Measurements from ENCODE around the gene EMP3. TPM values are rescaled to one million over a fixed set of nuclear protein-coding genes. Genes with fewer than 3 reads are reported as not detected.

EMP3 gene, protein sequence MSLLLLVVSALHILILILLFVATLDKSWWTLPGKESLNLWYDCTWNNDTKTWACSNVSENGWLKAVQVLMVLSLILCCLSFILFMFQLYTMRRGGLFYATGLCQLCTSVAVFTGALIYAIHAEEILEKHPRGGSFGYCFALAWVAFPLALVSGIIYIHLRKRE
- total RNA-seq: 100 to 1,000 TPM; 189 to 191 TPM

DNA sequence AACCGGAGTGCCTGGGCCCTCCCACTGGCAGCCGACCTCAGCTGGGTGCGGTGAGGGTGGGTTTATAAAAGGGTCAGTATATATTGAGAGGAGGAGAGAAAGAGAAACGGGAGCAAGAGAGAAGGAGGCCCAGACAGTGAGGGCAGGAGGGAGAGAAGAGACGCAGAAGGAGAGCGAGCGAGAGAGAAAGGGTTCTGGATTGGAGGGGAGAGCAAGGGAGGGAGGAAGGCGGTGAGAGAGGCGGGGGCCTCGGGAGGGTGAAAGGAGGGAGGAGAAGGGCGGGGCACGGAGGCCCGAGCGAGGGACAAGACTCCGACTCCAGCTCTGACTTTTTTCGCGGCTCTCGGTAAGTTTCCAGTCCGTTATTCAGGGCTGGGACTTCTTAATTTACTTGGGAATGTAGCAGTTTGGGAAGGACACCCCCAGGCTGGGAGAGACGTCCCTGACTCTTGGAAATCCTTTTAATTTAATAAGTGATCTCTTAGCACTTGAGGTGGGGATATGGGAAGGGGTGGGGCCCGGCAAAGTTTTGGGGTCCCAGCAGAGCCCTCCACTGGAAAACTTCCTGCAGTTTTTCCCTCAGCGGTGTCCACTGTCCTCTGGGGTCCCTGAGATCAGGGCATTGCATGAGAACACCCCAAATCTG is at the start of gene EMP3:
TSS of gene EMP3 (plus strand) at position 288 of the 646 bp plus-strand sequence. CDS start 1,293 bp downstream, outside the sequence.
- peaks cover 51% of the 10 kb centered on the region for H3K36me3 Mint-ChIP-seq (ENCODE audit: low read depth)
- H3K27me3 Mint-ChIP-seq: no peaks in the 10 kb centered on the region
- TF ChIP-seq, protein P1, sequence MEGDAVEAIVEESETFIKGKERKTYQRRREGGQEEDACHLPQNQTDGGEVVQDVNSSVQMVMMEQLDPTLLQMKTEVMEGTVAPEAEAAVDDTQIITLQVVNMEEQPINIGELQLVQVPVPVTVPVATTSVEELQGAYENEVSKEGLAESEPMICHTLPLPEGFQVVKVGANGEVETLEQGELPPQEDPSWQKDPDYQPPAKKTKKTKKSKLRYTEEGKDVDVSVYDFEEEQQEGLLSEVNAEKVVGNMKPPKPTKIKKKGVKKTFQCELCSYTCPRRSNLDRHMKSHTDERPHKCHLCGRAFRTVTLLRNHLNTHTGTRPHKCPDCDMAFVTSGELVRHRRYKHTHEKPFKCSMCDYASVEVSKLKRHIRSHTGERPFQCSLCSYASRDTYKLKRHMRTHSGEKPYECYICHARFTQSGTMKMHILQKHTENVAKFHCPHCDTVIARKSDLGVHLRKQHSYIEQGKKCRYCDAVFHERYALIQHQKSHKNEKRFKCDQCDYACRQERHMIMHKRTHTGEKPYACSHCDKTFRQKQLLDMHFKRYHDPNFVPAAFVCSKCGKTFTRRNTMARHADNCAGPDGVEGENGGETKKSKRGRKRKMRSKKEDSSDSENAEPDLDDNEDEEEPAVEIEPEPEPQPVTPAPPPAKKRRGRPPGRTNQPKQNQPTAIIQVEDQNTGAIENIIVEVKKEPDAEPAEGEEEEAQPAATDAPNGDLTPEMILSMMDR (IDR thresholded peaks at IDR 0.05): no peak
- peaks cover 71% of the 10 kb centered on the region for H3K4me1 Mint-ChIP-seq (ENCODE audit: low read depth)
- peak within 1 kb of the TSS; percentile 98 for H3K27ac Mint-ChIP-seq
- POLR2A ChIA-PET: interaction anchor here (0.9 to 5.6 kb wide), 4 partner anchors 9 to 122 kb away, joined by 3 to 47 read pairs (median 4); no protein-coding TSS in a partner anchor
- H3K9me3 Mint-ChIP-seq: peaks cover 3% of the 10 kb centered on the region
- H3K4me3 Mint-ChIP-seq: peak within 1 kb of the TSS; percentile 95
- intact Hi-C loops (cut with micrococcal nuclease): no loop called here
- CTCF ChIA-PET: interaction anchor here (1.4 to 15.2 kb wide), 3 partner anchors 6 to 59 kb away, joined by 3 to 247 read pairs (median 7); no protein-coding TSS in a partner anchor
- DNase-seq (peak; percentile 93), ATAC-seq (peak; percentile 43)

DNA sequence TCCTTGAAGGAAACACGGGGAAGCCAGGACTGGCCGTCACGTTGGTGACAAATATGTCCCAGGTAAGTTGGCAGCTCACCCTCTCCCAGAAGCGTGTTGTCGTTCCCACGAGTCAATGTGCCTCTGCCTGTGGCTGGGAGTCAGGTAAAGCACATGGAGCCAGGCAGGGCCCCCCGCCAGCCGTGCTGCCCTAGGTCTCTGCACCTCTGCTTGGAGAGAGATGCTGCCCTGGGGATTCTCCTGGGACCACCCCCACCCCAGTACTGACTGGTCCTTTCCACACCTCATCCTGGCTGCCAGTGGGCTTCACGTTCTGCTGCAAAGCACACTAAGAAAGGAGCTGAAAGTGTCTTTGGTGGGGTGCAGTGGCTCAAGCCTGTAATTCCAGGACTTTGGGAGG is 45.6 kb upstream of the EMP3 start:
- Mint-ChIP-seq H3K9me3 (peaks cover 2% of the 10 kb centered on the region), H3K4me1 (ENCODE audit: low read depth) (no peaks in the 10 kb centered on the region), H3K27ac (no peak overlapping the region), H3K27me3 (no peaks in the 10 kb centered on the region), H3K4me3 (no peak overlapping the region), H3K36me3 (ENCODE audit: low read depth) (peaks cover 1% of the 10 kb centered on the region)
- ChIA-PET CTCF (interaction anchor here (1.6 kb wide), 2 partner anchors 11 to 13 kb away, joined by 3 to 5 read pairs; no protein-coding TSS in a partner anchor), POLR2A (interaction anchor here (0.5 kb wide), 1 partner anchor 815 kb away, joined by 3 read pairs; no protein-coding TSS in a partner anchor)
- intact Hi-C loops (cut with micrococcal nuclease): no loop called here
- no peak for ATAC-seq
- no peak for DNase-seq
- TF ChIP-seq, protein P1 (IDR thresholded peaks at IDR 0.05): no peak

DNA sequence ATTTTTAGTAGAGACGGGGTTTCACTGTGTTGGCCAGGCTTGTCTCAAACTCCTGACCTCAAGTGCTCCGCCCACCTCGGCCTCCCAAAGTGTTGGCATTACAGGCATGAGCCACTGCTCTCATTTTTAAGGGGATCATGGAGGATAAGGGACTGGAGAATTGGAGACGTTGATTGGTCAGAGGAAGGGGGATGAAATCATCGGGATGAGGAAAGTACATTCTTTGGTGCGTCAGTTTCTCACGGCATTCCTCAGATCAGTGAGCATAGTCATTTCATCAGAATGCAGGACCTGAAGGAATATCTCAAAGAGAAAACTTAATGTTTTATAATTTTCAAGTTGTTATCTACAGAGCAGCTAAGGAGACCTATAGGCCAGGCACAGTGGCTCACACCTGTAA is 41.4 kb upstream of the EMP3 start:
- TF ChIP-seq, protein P1 (IDR thresholded peaks at IDR 0.05): no peak
- Mint-ChIP-seq H3K9me3 (peaks cover 2% of the 10 kb centered on the region), H3K27me3 (no peaks in the 10 kb centered on the region), H3K27ac (no peak overlapping the region), H3K4me3 (no peak overlapping the region), H3K4me1 (ENCODE audit: low read depth) (no peaks in the 10 kb centered on the region), H3K36me3 (ENCODE audit: low read depth) (peaks cover 1% of the 10 kb centered on the region)
- no peak for ATAC-seq
- no peak for DNase-seq
- intact Hi-C loops (cut with micrococcal nuclease): no loop called here
- POLR2A ChIA-PET: no interaction called here
- CTCF ChIA-PET: interaction anchor here (1.1 to 1.3 kb wide), 2 partner anchors 17 to 24 kb away, joined by 4 to 6 read pairs; no protein-coding TSS in a partner anchor

DNA sequence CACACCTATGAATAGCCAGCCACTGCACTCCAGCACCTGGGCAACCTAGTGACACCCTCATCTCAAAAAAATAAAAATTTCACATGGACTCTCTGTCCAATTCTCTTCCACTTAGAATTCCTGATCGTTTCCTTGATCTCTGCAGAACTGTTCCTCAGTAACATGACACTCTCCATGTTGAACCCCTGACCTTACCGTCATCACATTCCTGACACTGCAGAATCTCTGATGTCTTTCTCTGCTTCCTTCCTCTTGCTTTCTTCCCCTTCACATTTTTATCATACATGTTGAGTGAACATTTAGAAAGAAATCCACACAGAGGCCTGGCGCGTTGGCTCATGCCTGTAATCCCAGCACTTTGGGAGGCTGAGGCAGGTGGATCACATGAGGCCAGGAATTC is 40.5 kb upstream of the EMP3 start:
- DNase-seq: no peak
- CTCF ChIA-PET: interaction anchor here (1.1 to 1.3 kb wide), 2 partner anchors 18 to 25 kb away, joined by 4 to 6 read pairs; no protein-coding TSS in a partner anchor
- Mint-ChIP-seq H3K27ac (no peak overlapping the region), H3K9me3 (peaks cover 2% of the 10 kb centered on the region), H3K4me1 (ENCODE audit: low read depth) (no peaks in the 10 kb centered on the region), H3K27me3 (no peaks in the 10 kb centered on the region), H3K36me3 (ENCODE audit: low read depth) (peaks cover 1% of the 10 kb centered on the region), H3K4me3 (no peak overlapping the region)
- TF ChIP-seq, protein P1 (IDR thresholded peaks at IDR 0.05): no peak
- ATAC-seq: no peak
- intact Hi-C loops (cut with micrococcal nuclease): no loop called here
- POLR2A ChIA-PET: no interaction called here

DNA sequence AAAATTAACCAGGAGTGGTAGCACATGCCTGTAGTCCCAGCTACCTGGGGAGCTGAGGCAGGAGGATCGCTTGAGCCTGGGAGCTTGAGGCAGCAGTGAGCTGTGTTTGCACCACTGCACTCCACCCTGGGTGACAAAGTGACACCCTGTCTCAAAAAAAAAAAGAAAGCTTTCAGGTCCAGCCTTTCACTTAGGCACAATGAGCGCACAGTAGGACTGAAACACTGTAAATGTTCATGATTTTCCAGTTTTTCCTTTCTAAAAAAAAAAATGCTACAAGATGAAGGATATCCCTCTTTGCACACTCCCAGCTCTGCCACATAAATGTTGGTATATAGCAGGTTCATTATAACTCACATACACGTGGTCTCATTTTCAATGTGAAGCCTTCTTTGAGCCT is 37.6 kb upstream of the EMP3 start:
- Mint-ChIP-seq H3K9me3 (peaks cover 2% of the 10 kb centered on the region), H3K36me3 (ENCODE audit: low read depth) (peaks cover 1% of the 10 kb centered on the region), H3K4me1 (ENCODE audit: low read depth) (peaks cover 8% of the 10 kb centered on the region), H3K27me3 (no peaks in the 10 kb centered on the region), H3K4me3 (no peak overlapping the region), H3K27ac (no peak overlapping the region)
- CTCF ChIA-PET: interaction anchor here (6.3 kb wide), 1 partner anchor 20 kb away, joined by 73 read pairs; the partner anchor contains the start of gene ZNF114
- intact Hi-C loops (cut with micrococcal nuclease): no loop called here
- no peak for ATAC-seq
- DNase-seq: no peak
- TF ChIP-seq, protein P1 (IDR thresholded peaks at IDR 0.05): no peak
- POLR2A ChIA-PET: interaction anchor here (0.8 kb wide), 1 partner anchor 117 kb away, joined by 4 read pairs; no protein-coding TSS in a partner anchor
